ENCODE measurements around the gene PCYOX1L.

- no peak for TF ChIP-seq CTCF (conservative IDR thresholded peaks at IDR 0.05; ENCODE audit: low read depth, low read length)
- no peak for TF ChIP-seq EZH2 (IDR thresholded peaks at IDR 0.05; ENCODE audit: borderline replicate concordance, low read depth, low read length, poor library complexity, severe bottlenecking)
These were observed 25.6 kb downstream of the PCYOX1L start for GRCh38 chr5:149383399-149383798.

All from A673 (cell line).